Stimulated activated naive CD4-positive, alpha-beta T cell (primary cell): ENCODE measurements around the gene TP53AIP1.

Source experiments
- DNase-seq, 6 experiments: peaks; one replicate each; lab custom pipeline; 2025; lab: John Stamatoyannopoulos, UW

The TP53AIP1 gene

DNA sequence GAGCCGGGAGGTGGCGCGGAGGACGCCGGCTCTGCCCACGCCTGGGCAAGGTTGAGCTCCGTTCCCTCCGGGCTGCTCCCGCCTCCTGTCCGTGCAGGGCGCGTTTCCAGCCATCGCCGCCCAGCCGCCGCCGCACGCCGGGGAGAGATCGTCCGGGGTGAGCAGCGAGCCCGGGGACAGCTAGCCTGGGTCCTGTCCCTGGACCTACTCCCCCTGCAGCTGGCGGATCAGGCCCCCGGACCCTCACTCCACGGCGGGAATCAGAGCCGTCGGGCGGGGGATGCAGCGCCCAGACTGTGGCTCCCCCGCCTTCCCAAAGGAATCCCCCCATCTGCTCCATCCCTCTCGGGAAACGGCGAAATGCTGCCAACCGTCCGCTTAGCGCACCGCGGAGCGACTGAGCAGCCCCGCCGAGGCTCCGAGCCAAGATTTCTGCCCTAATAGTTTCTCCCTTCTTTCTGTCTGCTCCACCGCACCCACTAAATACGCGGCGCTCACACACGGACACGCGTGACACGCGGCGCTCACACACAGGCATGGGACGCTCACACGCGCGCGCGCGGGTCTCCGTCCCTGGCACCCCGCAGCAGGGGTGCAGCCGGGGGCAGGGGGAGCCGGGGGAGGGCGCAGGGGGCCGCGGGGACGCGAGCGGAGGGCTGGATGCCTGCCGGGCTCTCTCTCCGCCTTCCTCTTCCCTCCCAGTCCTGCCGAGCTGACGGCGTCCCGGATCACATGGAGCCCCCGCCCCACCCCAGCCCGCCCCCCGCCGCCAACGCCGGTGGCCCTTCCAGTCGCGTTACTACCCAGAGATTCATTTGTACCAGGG, 51.9 kb downstream of the TP53AIP1 start, which contains the start of gene KCNJ5:
KCNJ5 (plus strand) TSS at position 814 of the 826 bp plus-strand sequence. CDS start 19,918 bp downstream, outside the sequence.
- peak in 2 of 6 experiments; percentile 20 to 35 for DNase-seq

DNA sequence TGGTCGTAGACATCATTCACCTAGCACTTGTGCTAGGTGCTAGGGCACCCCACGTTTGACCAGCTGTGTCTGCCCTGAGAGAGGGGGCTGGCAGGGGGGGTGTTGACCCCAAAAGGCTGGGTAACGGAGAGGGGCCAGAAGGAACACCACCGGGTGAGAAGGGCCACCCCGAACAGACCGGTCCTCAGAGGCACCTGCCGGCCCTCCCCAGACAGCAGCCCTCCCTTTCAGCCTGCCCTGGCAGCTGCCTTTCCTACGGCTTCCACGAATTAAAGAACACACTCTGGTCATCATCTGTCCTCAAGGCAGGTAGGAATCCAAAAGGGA, 52.5 kb downstream of the TP53AIP1 start:
- no peak for DNase-seq

DNA sequence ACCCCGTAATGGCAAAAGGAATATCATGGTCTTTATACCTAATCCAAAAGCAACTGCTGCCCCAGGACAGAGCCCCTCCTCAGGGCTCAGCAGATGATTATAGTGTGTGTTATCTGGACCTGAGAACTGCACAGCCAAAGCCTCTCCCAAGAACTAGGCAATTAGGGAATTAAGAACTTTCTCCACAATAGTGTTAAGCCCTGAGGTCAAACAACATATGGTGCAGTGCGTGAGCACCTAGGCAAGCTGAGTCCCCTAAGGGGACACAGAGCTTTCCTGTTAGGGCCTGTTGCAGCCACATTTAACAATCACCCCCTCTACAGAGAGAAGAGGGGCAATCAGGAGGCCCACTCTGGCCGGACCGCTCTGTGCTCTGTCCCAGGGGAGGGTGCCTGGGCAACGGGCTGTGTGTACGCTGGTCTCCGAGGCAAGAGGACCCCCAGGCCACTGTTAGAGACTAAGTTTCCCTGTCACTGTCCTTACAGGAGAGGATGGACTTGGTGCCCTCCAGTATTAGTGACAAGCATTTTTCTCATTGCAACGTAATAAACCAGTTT, 52.9 kb downstream of the TP53AIP1 start:
- DNase-seq: no peak

DNA sequence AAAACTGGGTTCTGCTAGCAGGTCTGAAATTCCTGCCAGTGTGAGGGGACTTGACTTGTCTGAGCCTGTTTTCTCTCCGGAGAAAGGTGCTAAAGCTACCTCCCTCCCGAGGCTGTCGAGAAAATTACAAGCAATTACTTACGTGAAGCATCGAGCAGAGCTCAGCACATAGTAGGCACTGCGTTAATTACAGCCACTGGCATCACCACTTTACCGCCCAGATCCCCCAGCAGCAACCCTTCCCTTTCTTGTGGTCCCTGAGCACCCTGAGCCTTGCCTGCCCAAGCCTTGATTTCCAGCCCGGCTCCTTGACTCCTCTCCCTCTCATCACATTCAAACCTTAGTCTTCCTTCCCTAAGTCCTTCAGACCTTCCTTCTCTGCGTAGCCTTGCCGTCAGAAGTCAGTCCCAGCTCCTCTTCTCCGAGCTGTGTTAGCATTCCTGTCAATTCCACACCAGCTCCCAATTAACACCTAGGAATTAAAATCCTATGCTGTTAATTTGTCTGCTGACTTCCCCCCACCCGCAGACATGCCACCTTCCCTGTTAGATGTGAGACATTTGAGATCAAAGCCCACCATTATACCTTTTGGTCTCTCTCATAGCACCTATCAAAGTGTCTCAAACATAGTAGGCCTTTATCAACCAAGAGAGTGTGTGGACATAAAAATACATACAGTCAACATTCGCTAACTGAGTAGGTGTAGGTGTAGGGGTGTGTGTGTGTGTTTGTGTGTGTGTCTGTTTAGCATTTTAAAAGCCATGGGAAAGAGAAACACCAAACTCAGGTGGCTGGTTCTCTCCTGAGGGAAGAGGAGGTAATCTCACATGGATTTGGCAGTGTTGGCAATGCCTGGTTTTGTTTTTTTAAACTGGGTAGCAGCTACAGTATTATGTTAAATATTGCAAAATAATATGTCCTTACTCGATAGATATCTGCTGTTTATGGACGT, 54.4 kb downstream of the TP53AIP1 start:
- DNase-seq: no peak

DNA sequence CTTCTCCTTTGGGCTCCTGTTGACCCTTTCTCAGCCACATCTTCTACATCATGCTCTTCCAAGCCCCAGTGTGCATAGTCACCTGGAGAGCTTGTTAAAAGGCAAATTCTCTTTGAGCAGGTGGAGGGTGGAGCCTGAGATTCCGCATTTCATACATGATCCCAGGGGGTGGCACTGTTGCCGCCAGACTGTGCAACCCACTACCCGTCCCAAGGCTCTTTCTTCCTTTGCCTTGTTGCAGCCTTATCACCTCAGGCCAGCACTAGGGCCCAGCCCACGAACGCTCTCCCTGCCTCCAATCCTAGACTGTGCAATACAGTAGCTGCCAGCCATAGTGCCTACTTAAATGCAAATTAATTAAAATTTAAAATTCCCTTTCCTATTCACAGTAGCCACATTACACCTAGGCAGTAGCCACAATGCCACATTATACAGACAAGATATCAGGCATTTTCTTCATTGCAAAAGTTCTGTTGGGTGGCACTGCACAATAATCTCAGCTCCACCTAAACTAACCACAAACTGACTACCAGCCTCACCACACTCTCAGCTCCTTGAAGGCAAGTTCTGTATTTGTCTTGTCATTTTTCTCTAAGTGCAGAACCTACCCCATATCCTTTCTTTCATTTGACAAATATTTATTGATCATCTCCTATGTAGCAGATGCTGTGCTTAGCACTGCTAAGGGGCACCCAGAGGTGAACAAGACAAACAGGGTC, 56.1 kb downstream of the TP53AIP1 start:
- DNase-seq: no peak
